WTC11 (cell line): ENCODE results near the gene NUP62. TPM values are rescaled to one million over a fixed set of nuclear protein-coding genes. Genes with fewer than 3 reads are reported as not detected.

ENCODE experiments used
- ATAC-seq: fragments of 200-7000 bp; cut with Tn5 transposase; 2 replicates; pipeline ENCODE4 v1.10.0; 2021; ENCODE audit warnings: mild to moderate bottlenecking, moderate library complexity
- CTCF ChIA-PET: fragments of 300-600 bp; sonication (Branson Sonifier 250); formaldehyde crosslinking; loops from one replicate; lab custom pipeline; 2021; ENCODE audit warnings: antibody characterized with exemption; lab: Charles Lee
- POLR2A ChIA-PET: fragments of 350-600 bp; sonication (Branson Sonifier 250); formaldehyde crosslinking; loops from one replicate; lab custom pipeline; 2021; ENCODE audit warnings: antibody characterized with exemption; lab: Charles Lee
- DNase-seq: peaks from one replicate; pipeline ENCODE4 v3.0.0; 2021; ENCODE audit warnings: low spot score
- H3K27ac Mint-ChIP-seq: 2 replicates; pipeline ENCODE4 v1.8.0; 2021; ENCODE audit warnings: mixed read lengths
- H3K27me3 Mint-ChIP-seq: 2 replicates; pipeline ENCODE4 v1.8.0; 2021; ENCODE audit warnings: low read depth, mild to moderate bottlenecking, moderate library complexity, mixed read lengths
- H3K36me3 Mint-ChIP-seq: 2 replicates; pipeline ENCODE4 v1.8.0; 2021; ENCODE audit warnings: mixed read lengths
- H3K4me1 Mint-ChIP-seq: 2 replicates; pipeline ENCODE4 v1.8.0; 2022; ENCODE audit warnings: mixed read lengths
- H3K4me3 Mint-ChIP-seq: 2 replicates; pipeline ENCODE4 v1.8.0; 2021; ENCODE audit warnings: mild to moderate bottlenecking, moderate library complexity, mixed read lengths
- H3K9me3 Mint-ChIP-seq: 2 replicates; pipeline ENCODE4 v1.8.0; 2021; ENCODE audit warnings: mixed read lengths
- CBFB ChIP-seq: sonication (generic); formaldehyde crosslinking; IDR thresholded peaks from 2 replicates; pipeline ENCODE4 v1.8.1; 2022; ENCODE audit warnings: mild to moderate bottlenecking, low read depth, missing genetic modification reagents
- CREB1 ChIP-seq: sonication (generic); formaldehyde crosslinking; IDR thresholded peaks from 2 replicates; pipeline ENCODE4 v1.8.0; 2023; ENCODE audit warnings: mild to moderate bottlenecking, missing genetic modification reagents
- E2F1 ChIP-seq: sonication (generic); formaldehyde crosslinking; IDR thresholded peaks from 2 replicates; pipeline ENCODE4 v1.8.0; 2022; ENCODE audit warnings: mild to moderate bottlenecking, missing genetic modification reagents
- E2F5 ChIP-seq: sonication (generic); formaldehyde crosslinking; IDR thresholded peaks from 2 replicates; pipeline ENCODE4 v1.8.1; 2022; ENCODE audit warnings: mild to moderate bottlenecking, moderate library complexity, missing genetic modification reagents
- ERG ChIP-seq: fragments of 250-450 bp; sonication (Bioruptor Pico); IDR thresholded peaks from 2 replicates; pipeline ENCODE4 v1.8.0; 2021; ENCODE audit warnings: mild to moderate bottlenecking
- FOXP4 ChIP-seq: sonication (generic); formaldehyde crosslinking; IDR thresholded peaks from 2 replicates; pipeline ENCODE4 v1.8.0; 2022; ENCODE audit warnings: mild to moderate bottlenecking, missing genetic modification reagents
- GRHL2 ChIP-seq: fragments of 250-450 bp; sonication (Bioruptor Pico); IDR thresholded peaks from 2 replicates; pipeline ENCODE4 v1.8.0; 2022; ENCODE audit warnings: mild to moderate bottlenecking, moderate library complexity; ENCODE audit not compliant: insufficient replicate concordance, severe bottlenecking
- GTF2I ChIP-seq: fragments of 250-450 bp; sonication (Bioruptor Pico); conservative IDR thresholded peaks from 2 replicates; pipeline ENCODE4 v1.4.0; 2021; ENCODE audit warnings: mild to moderate bottlenecking
- IRF2 ChIP-seq: sonication (generic); formaldehyde crosslinking; IDR thresholded peaks from 2 replicates; pipeline ENCODE4 v1.8.0; 2022; ENCODE audit warnings: low read depth, missing genetic modification reagents, borderline replicate concordance
- JAZF1 ChIP-seq: fragments of 250-450 bp; sonication (Bioruptor Pico); IDR thresholded peaks from 2 replicates; pipeline ENCODE4 v1.9.0; 2021; ENCODE audit warnings: moderate library complexity, mild to moderate bottlenecking, inconsistent platforms
- OVOL2 ChIP-seq: fragments of 250-450 bp; sonication (Bioruptor Pico); IDR thresholded peaks from 2 replicates; pipeline ENCODE4 v1.9.0; 2021; ENCODE audit warnings: mild to moderate bottlenecking, borderline replicate concordance
- SMAD3 ChIP-seq: sonication (generic); formaldehyde crosslinking; IDR thresholded peaks from 2 replicates; pipeline ENCODE4 v1.8.0; 2022; ENCODE audit warnings: missing genetic modification reagents, mild to moderate bottlenecking, borderline replicate concordance
- SP1 ChIP-seq: sonication (generic); formaldehyde crosslinking; conservative IDR thresholded peaks from 2 replicates; pipeline ENCODE4 v1.8.1; 2022; ENCODE audit warnings: missing genetic modification reagents
- TEAD4 ChIP-seq: sonication (generic); formaldehyde crosslinking; IDR thresholded peaks from 2 replicates; pipeline ENCODE4 v1.8.0; 2022; ENCODE audit warnings: mild to moderate bottlenecking, missing genetic modification reagents
- ZNF232 ChIP-seq: sonication (generic); formaldehyde crosslinking; IDR thresholded peaks from 2 replicates; pipeline ENCODE4 v1.8.0; 2022; ENCODE audit warnings: mild to moderate bottlenecking, missing genetic modification reagents
- ZNF416 ChIP-seq: fragments of 250-450 bp; sonication (Bioruptor Pico); IDR thresholded peaks from 2 replicates; pipeline ENCODE4 v1.9.0; 2021; ENCODE audit warnings: mild to moderate bottlenecking, inconsistent platforms
- total RNA-seq: library from RNA; stranded (reverse); gene quantifications from 3 replicates; pipeline ENCODE4 v1.2.3, GENCODE V29; 2021
- TF ChIP-seq, protein P1 (sequence below): sonication (generic); formaldehyde crosslinking; conservative IDR thresholded peaks from 2 replicates; pipeline ENCODE4 v1.8.1; 2022; ENCODE audit warnings: mild to moderate bottlenecking, missing genetic modification reagents
- TF ChIP-seq, protein P2 (sequence below): fragments of 250-450 bp; sonication (Bioruptor Pico); IDR thresholded peaks from 2 replicates; pipeline ENCODE4 v1.9.0; 2021; ENCODE audit warnings: moderate library complexity, mild to moderate bottlenecking, inconsistent platforms, borderline replicate concordance
- TF ChIP-seq, protein P3 (sequence below): sonication (generic); formaldehyde crosslinking; IDR thresholded peaks from 2 replicates; pipeline ENCODE4 v1.8.1; 2023; ENCODE audit warnings: mild to moderate bottlenecking, missing genetic modification reagents, borderline replicate concordance
- TF ChIP-seq, protein P4 (sequence below): fragments of 200-600 bp; IDR thresholded peaks from 2 replicates; pipeline ENCODE4 v1.8.0; 2022; ENCODE audit warnings: antibody characterized with exemption

The NUP62 gene
- total RNA-seq, 1 experiment from 2014 or later: 87.1 TPM

DNA sequence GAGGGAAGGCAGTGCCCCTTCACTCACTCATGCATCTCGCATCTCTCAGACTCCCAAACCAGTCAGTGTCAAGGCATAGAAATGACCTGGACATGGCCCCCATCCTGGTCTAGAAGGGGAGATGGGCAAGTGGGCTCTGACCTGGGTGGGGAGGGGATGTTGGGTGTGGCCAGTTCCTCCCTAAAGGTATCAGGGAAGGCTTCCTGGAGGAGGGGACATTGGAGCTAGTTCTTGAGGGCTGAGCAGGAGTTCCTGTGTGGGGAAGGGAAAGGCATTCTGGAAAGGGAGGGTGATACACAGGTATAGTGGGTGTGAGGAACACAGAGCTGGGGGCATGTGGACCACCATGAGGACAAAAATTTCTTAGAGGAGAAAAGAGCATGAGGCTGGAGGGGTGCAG is 36.6 kb downstream of the NUP62 start:
- Mint-ChIP-seq H3K36me3 (peaks cover 14% of the 10 kb centered on the region; the same call in 1 of the 2 replicates), H3K4me1 (peaks cover 15% of the 10 kb centered on the region), H3K4me3 (no peak overlapping the region), H3K27ac (peak overlapping the region; percentile 52; the same call in 1 of the 2 replicates), H3K9me3 (no peaks in the 10 kb centered on the region), H3K27me3 (peaks cover 50% of the 10 kb centered on the region)
- DNase-seq: no peak
- POLR2A ChIA-PET: interaction anchor here (0.6 kb wide), 1 partner anchor 254 kb away, joined by 5 read pairs; no protein-coding TSS in a partner anchor
- ATAC-seq: no peak
- no peak for TF ChIP-seq FOXP4 (CRISPR knock-in tag)
- TF ChIP-seq, protein P1, sequence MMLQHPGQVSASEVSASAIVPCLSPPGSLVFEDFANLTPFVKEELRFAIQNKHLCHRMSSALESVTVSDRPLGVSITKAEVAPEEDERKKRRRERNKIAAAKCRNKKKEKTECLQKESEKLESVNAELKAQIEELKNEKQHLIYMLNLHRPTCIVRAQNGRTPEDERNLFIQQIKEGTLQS (CRISPR knock-in tag): no peak
- TF ChIP-seq CBFB: no peak
- no peak for TF ChIP-seq CREB1 (CRISPR knock-in tag)
- TF ChIP-seq TEAD4: no peak
- TF ChIP-seq GRHL2 (CRISPR knock-in tag): no peak
- no peak for TF ChIP-seq JAZF1 (CRISPR knock-in tag)
- TF ChIP-seq, protein P2, sequence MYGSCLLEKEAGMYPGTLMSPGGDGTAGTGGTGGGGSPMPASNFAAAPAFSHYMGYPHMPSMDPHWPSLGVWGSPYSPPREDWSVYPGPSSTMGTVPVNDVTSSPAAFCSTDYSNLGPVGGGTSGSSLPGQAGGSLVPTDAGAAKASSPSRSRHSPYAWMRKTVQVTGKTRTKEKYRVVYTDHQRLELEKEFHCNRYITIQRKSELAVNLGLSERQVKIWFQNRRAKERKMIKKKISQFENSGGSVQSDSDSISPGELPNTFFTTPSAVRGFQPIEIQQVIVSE (CRISPR knock-in tag): no peak
- no peak for TF ChIP-seq ZNF416 (CRISPR knock-in tag)
- no peak for TF ChIP-seq SP1 (CRISPR knock-in tag)
- CTCF ChIA-PET: interaction anchor here (1.8 kb wide), 1 partner anchor 21 kb away, joined by 6 read pairs; no protein-coding TSS in a partner anchor

DNA sequence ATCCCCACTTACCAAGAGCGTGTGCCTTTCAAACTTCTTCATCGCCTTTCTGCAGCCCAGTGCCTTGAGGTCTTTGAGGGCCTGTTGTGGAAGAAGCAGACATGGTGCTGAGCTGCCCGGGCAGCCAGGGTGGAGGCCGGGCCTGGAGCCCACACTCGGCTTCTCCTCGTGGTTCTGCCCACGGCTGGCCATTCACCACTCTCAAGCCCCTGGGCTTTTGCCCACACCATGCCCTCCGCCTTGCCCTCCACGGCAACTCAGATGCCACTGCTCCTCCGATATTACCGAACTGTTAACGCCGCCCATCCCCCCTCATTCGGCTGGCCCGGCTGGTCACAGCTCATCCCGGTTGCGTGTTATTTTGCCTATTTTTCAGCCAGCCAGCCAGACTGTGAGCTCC is 37.9 kb downstream of the NUP62 start:
- POLR2A ChIA-PET: interaction anchor here (2.4 kb wide), 1 partner anchor 22 kb away, joined by 13 read pairs; no protein-coding TSS in a partner anchor
- Mint-ChIP-seq H3K4me1 (peaks cover 11% of the 10 kb centered on the region), H3K36me3 (peaks cover 16% of the 10 kb centered on the region), H3K27ac (no peak overlapping the region), H3K4me3 (peak overlapping the region; percentile 73), H3K9me3 (no peaks in the 10 kb centered on the region), H3K27me3 (peaks cover 47% of the 10 kb centered on the region)
- ATAC-seq (no peak), DNase-seq (no peak)
- CTCF ChIA-PET: interaction anchor here (0.8 to 2.5 kb wide), 7 partner anchors 14 to 160 kb away, joined by 3 to 18 read pairs (median 5); partner anchors contain the start of genes AKT1S1 and TBC1D17
- TF ChIP-seq SP1 (CRISPR knock-in tag) (no peak), SMAD3 (no peak), TEAD4 (no peak), OVOL2 (CRISPR knock-in tag) (no peak), E2F5 (CRISPR knock-in tag) (no peak), CBFB (no peak), E2F1 (CRISPR knock-in tag) (no peak), ZNF232 (CRISPR knock-in tag) (no peak), FOXP4 (CRISPR knock-in tag) (no peak), ERG (CRISPR knock-in tag) (no peak), IRF2 (CRISPR knock-in tag) (no peak), GTF2I (CRISPR knock-in tag) (no peak)
- TF ChIP-seq, protein P3, sequence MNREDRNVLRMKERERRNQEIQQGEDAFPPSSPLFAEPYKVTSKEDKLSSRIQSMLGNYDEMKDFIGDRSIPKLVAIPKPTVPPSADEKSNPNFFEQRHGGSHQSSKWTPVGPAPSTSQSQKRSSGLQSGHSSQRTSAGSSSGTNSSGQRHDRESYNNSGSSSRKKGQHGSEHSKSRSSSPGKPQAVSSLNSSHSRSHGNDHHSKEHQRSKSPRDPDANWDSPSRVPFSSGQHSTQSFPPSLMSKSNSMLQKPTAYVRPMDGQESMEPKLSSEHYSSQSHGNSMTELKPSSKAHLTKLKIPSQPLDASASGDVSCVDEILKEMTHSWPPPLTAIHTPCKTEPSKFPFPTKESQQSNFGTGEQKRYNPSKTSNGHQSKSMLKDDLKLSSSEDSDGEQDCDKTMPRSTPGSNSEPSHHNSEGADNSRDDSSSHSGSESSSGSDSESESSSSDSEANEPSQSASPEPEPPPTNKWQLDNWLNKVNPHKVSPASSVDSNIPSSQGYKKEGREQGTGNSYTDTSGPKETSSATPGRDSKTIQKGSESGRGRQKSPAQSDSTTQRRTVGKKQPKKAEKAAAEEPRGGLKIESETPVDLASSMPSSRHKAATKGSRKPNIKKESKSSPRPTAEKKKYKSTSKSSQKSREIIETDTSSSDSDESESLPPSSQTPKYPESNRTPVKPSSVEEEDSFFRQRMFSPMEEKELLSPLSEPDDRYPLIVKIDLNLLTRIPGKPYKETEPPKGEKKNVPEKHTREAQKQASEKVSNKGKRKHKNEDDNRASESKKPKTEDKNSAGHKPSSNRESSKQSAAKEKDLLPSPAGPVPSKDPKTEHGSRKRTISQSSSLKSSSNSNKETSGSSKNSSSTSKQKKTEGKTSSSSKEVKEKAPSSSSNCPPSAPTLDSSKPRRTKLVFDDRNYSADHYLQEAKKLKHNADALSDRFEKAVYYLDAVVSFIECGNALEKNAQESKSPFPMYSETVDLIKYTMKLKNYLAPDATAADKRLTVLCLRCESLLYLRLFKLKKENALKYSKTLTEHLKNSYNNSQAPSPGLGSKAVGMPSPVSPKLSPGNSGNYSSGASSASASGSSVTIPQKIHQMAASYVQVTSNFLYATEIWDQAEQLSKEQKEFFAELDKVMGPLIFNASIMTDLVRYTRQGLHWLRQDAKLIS (CRISPR knock-in tag): no peak
- TF ChIP-seq, protein P4, sequence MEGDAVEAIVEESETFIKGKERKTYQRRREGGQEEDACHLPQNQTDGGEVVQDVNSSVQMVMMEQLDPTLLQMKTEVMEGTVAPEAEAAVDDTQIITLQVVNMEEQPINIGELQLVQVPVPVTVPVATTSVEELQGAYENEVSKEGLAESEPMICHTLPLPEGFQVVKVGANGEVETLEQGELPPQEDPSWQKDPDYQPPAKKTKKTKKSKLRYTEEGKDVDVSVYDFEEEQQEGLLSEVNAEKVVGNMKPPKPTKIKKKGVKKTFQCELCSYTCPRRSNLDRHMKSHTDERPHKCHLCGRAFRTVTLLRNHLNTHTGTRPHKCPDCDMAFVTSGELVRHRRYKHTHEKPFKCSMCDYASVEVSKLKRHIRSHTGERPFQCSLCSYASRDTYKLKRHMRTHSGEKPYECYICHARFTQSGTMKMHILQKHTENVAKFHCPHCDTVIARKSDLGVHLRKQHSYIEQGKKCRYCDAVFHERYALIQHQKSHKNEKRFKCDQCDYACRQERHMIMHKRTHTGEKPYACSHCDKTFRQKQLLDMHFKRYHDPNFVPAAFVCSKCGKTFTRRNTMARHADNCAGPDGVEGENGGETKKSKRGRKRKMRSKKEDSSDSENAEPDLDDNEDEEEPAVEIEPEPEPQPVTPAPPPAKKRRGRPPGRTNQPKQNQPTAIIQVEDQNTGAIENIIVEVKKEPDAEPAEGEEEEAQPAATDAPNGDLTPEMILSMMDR: no peak
